ENCODE measurements around the gene COL11A2.

GRCh38 chr6:33124525-33124901 is 67.8 kb downstream of the COL11A2 start:
- TF ChIP-seq EZH2 (IDR thresholded peaks at IDR 0.05; ENCODE audit: low read depth, unreplicated experiment) = no peak
- TF ChIP-seq CTCF (conservative IDR thresholded peaks at IDR 0.05; ENCODE audit: low read depth in 2 of 2) = no peak
- TF ChIP-seq POLR2AphosphoS5 (IDR thresholded peaks at IDR 0.05; ENCODE audit: low read depth) = no peak
- TF ChIP-seq EZH2phosphoT487 (IDR thresholded peaks at IDR 0.05; ENCODE audit: unreplicated experiment) = no peak

Measured in GM23338 (cell line).